ENCODE data around the gene IQSEC1. TPM values are rescaled to one million over a fixed set of nuclear protein-coding genes. Genes with fewer than 3 reads are reported as not detected.

Gene IQSEC1
- total and polyA plus RNA-seq, 10 of the 15 experiments (the other 5 are each of a cell fraction or from before 2014, with no cell fraction given): 0.92 to 55.2 (median 8.5) TPM

GRCh38 chr3:12960497-12960896 is 112.7 kb downstream of the IQSEC1 start:
- ATAC-seq: no peak
- peak overlapping the region; percentile 19; the same call in 1 of the 2 replicates for H3K4me2 ChIP-seq (ENCODE audit: control insufficient read depth, insufficient read depth)
- ChIA-PET SMC1A (ENCODE audit: uncharacterized antibody, unreplicated experiment) (interaction anchor here (0.9 kb wide), 1 partner anchor 79 kb away, joined by 4 read pairs; no protein-coding TSS in a partner anchor), POLR2A (interaction anchor here (1.2 kb wide), 1 partner anchor 24 kb away, joined by 3 read pairs; no protein-coding TSS in a partner anchor), RAD21 (ENCODE audit: unreplicated experiment) (no interaction called here), CTCF (interaction anchor here (0.6 to 1.3 kb wide), 3 partner anchors 35 to 130 kb away, joined by 3 to 4 read pairs (median 3); no protein-coding TSS in a partner anchor)
- no peak for FAIRE-seq
- intact Hi-C loops (cut with micrococcal nuclease; ENCODE audit: unreplicated experiment): no loop called here
- WGBS (ENCODE audit: insufficient coverage, insufficient replicate concordance, low lambda C conversion rate, missing lambda C conversion rate): 91% methylated on average over 3 of the region's 3 CpGs
- no peak for DNase-seq (ENCODE audit: low read depth, low spot score)
- no peak overlapping the region for H3K9ac ChIP-seq (ENCODE audit: control insufficient read depth, insufficient read depth, low read length)
- TF ChIP-seq CBX5 (IDR thresholded peaks at IDR 0.05; ENCODE audit: low read depth) (no peak), FOXM1 (IDR thresholded peaks at IDR 0.05; ENCODE audit: low read depth, low read length) (no peak), CREM (IDR thresholded peaks at IDR 0.05; ENCODE audit: low read depth) (no peak), STAT1 (conservative IDR thresholded peaks at IDR 0.05) (no peak), BCL11A (IDR thresholded peaks at IDR 0.05; ENCODE audit: low read depth, low read length) (no peak), GABPA (IDR thresholded peaks at IDR 0.05; ENCODE audit: low read depth) (no peak), KLF5 (IDR thresholded peaks at IDR 0.05; ENCODE audit: partially characterized antibody) (no peak), MTA3 (IDR thresholded peaks at IDR 0.05; ENCODE audit: borderline replicate concordance, low read length) (no peak), SMC3 (IDR thresholded peaks at IDR 0.05; ENCODE audit: borderline replicate concordance, low read length) (no peak), POLR2AphosphoS5 (IDR thresholded peaks at IDR 0.05; ENCODE audit: low read length) (no peak), TAF1 (IDR thresholded peaks at IDR 0.05; ENCODE audit: borderline replicate concordance, low read depth, low read length) (no peak), ZNF592 (IDR thresholded peaks at IDR 0.05) (no peak), ZNF274 (IDR thresholded peaks at IDR 0.05; ENCODE audit: insufficient read depth, insufficient read length) (no peak), IKZF2 (IDR thresholded peaks at IDR 0.05) (no peak), ATF2 (IDR thresholded peaks at IDR 0.05; ENCODE audit: low read length) (no peak), IKZF1 (conservative IDR thresholded peaks at IDR 0.05) (no peak), SMARCA5 (IDR thresholded peaks at IDR 0.05) (no peak), RBBP5 (conservative IDR thresholded peaks at IDR 0.05) (no peak), SMAD5 (IDR thresholded peaks at IDR 0.05; ENCODE audit: low read depth) (no peak), ZSCAN29 (IDR thresholded peaks at IDR 0.05) (no peak)
- H4K20me1 ChIP-seq (ENCODE audit: control insufficient read depth, insufficient read depth): peaks cover 11% of the 10 kb centered on the region
- no TSS peak for BruUV-seq (replicated peaks)
- no peaks in the 10 kb centered on the region for H3K9me3 ChIP-seq (replicated peaks; ENCODE audit: control insufficient read depth, insufficient read depth, low read length)
- no peaks in the 10 kb centered on the region for H3K27me3 ChIP-seq (replicated peaks in 1 of 2; ENCODE audit: control insufficient read depth in 2 of 2, insufficient read depth in 2 of 2, low read length in 1 of 2)
- peaks cover 49% of the 10 kb centered on the region for H3K4me1 ChIP-seq (ENCODE audit: control insufficient read depth, insufficient read depth, low read length)
- peaks cover 0 to 10% of the 10 kb centered on the region in 2 experiments; a peak in 3 of 4 replicates for H3K36me3 ChIP-seq (ENCODE audit: control insufficient read depth in 2 of 2, insufficient read depth in 2 of 2, low read length in 1 of 2)
- no peak overlapping the region for H3K27ac ChIP-seq (ENCODE audit: control insufficient read depth, insufficient read depth)
- no peak overlapping the region for H3K4me3 ChIP-seq
- in situ Hi-C loops (cut with MboI): no loop called here
- no peak overlapping the region for H2AFZ ChIP-seq (ENCODE audit: control insufficient read depth, low read depth, low read length)
- peaks cover 61% of the 10 kb centered on the region for H3K79me2 ChIP-seq (ENCODE audit: control insufficient read depth, insufficient read depth, low read length)

Data from GM12878 (cell line).